Panc1 (cell line): ENCODE measurements around the gene ZSCAN10. TPM values are rescaled to one million over a fixed set of nuclear protein-coding genes. Genes with fewer than 3 reads are reported as not detected.
"Not testable (repeated sequence)": the region's sequence is repeated elsewhere in the genome, so short reads cannot be mapped to it uniquely, and the experiment has no call there.

Experiments used
- ATAC-seq: fragments of 200-7000 bp; cut with Tn5 transposase; 2 replicates; pipeline ENCODE4 v1.9.1; 2020; ENCODE audit warnings: mild to moderate bottlenecking, moderate library complexity
- BruUV-seq: library from RNA; stranded (reverse); fragments of 400-500 nt; replicated peaks from 2 replicates; lab custom pipeline; 2021; lab: Mats Ljungman, UMichigan
- CTCF ChIA-PET: fragments of 300-600 bp; sonication (Branson Sonifier 250); formaldehyde crosslinking; loops from one replicate; lab custom pipeline; 2022; ENCODE audit warnings: antibody characterized with exemption; lab: Charles Lee
- POLR2A ChIA-PET: fragments of 300-600 bp; sonication (Branson Sonifier 250); formaldehyde crosslinking; loops from one replicate; lab custom pipeline; 2022; ENCODE audit warnings: antibody characterized with exemption; lab: Charles Lee
- DNase-seq: peaks from one replicate; pipeline ENCODE4 v3.0.0-alpha.2; 2010; ENCODE audit warnings: low read depth, low spot score
- H3K27ac ChIP-seq: 2 replicates; pipeline ENCODE4 v1.5.1; 2011; ENCODE audit warnings: mild to moderate bottlenecking, low read length, inconsistent platforms
- H3K27me3 ChIP-seq: fragments of 200-500 bp; sonication (Bioruptor generic); 2 replicates; pipeline ENCODE4 v1.6.0; 2014; ENCODE audit warnings: low read length, inconsistent platforms; ENCODE audit not compliant: control insufficient read depth, insufficient read depth
- H3K36me3 ChIP-seq: fragments of 200-500 bp; sonication (Bioruptor generic); 2 replicates; pipeline ENCODE4 v1.5.1; 2014; ENCODE audit warnings: inconsistent platforms, mild to moderate bottlenecking, low read length, moderate library complexity; ENCODE audit not compliant: control insufficient read depth, insufficient read depth
- H3K4me1 ChIP-seq: 2 replicates; pipeline ENCODE4 v1.5.1; 2011; ENCODE audit warnings: inconsistent platforms, mild to moderate bottlenecking, low read length, moderate library complexity; ENCODE audit not compliant: control insufficient read depth, insufficient read depth
- H3K4me3 ChIP-seq, 2 experiments: 2 replicates each; pipeline ENCODE4 v1.5.1; 2011 to 2012; ENCODE audit warnings: low read depth in 2 of 2, low read length in 2 of 2, mild to moderate bottlenecking in 2 of 2, inconsistent platforms in 1 of 2, moderate library complexity in 1 of 2
- H3K9me3 ChIP-seq: fragments of 200-500 bp; sonication (Bioruptor generic); 2 replicates; pipeline ENCODE4 v1.5.1; 2014; ENCODE audit warnings: low read depth, mild to moderate bottlenecking, inconsistent platforms, low read length, moderate library complexity; ENCODE audit not compliant: control insufficient read depth, insufficient read depth
- CTCF ChIP-seq: fragments of 450-650 bp; IDR thresholded peaks from 2 replicates; pipeline ENCODE4 v1.5.1; 2017; ENCODE audit warnings: mild to moderate bottlenecking
- POLR2AphosphoS5 ChIP-seq: IDR thresholded peaks from 2 replicates; pipeline ENCODE4 v1.6.1; 2012; ENCODE audit warnings: mild to moderate bottlenecking, low read depth, low read length, moderate library complexity
- SIN3A ChIP-seq: IDR thresholded peaks from 2 replicates; pipeline ENCODE4 v1.6.1; 2012; ENCODE audit warnings: low read depth, mild to moderate bottlenecking, low read length, moderate library complexity, borderline replicate concordance; ENCODE audit not compliant: insufficient read depth
- TCF7L2 ChIP-seq: IDR thresholded peaks from 2 replicates; pipeline ENCODE4 v1.6.1; 2011; ENCODE audit warnings: mild to moderate bottlenecking, low read depth, low read length, inconsistent platforms
- in situ Hi-C: cut with HindIII; loops from 2 replicates; pipeline ENCODE4 v1.10.0; 2016; ENCODE audit warnings: low sequenced_read_pairs, low pct_unique_long_range_greater_than_20kb
- intact Hi-C: fragments of 100-400 bp; cut with micrococcal nuclease; formaldehyde crosslinking; loops from one replicate; pipeline ENCODE4 v1.10.0; 2022; ENCODE audit not compliant: unreplicated experiment
- total RNA-seq: library from RNA; stranded (reverse); gene quantifications from one replicate; pipeline ENCODE4 v1.2.1, GENCODE V29; 2021; ENCODE audit not compliant: unreplicated experiment
- TF ChIP-seq, protein P1 (sequence below), 2 experiments: IDR thresholded peaks; 2 replicates each; pipeline ENCODE4 v1.6.1; 2011 to 2012; ENCODE audit warnings: low read depth in 2 of 2, control low read depth in 1 of 2, low read length in 1 of 2, mild to moderate bottlenecking in 1 of 2, moderate library complexity in 1 of 2; ENCODE audit not compliant: insufficient read depth in 1 of 2

Gene ZSCAN10
- total RNA-seq, 1 experiment from 2014 or later: 0.21 TPM

DNA sequence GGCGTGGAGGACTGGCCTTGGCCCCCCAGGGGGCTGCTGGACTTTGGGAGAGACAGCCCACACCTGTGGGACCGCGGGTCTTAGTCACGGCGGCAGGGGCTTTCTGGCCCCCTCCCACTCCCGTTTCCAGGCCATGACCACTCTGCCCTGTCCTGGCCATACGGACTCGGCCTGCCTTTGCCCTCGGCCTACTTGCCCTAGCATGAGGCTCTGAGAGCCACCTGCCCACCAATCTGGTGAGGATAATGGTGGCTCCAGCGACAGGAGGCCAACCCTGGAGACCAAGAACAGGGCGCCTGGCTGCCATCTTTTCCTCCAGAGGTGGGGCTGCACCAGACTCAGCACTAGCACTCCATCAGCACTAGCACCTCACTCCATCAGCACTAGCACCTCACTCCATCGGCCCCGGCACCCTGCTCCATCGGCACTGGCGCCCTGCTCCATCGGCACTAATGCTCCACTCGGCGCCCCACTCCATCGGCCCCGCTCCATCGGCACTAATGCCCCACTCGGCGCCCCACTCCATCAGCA lies 42.8 kb upstream of the ZSCAN10 start:
- no peaks in the 10 kb centered on the region for H3K4me1 ChIP-seq
- no peak overlapping the region for H3K27ac ChIP-seq
- no peak for ATAC-seq
- DNase-seq: no peak
- intact Hi-C loops (no loop called here), in situ Hi-C loops (no loop called here)
- no peaks in the 10 kb centered on the region for H3K27me3 ChIP-seq
- no TSS peak for BruUV-seq
- ChIA-PET POLR2A (no interaction called here), CTCF (no interaction called here)
- no peaks in the 10 kb centered on the region for H3K9me3 ChIP-seq
- no peaks in the 10 kb centered on the region for H3K36me3 ChIP-seq
- TF ChIP-seq CTCF (no peak), TCF7L2 (no peak), SIN3A (no peak), POLR2AphosphoS5 (no peak)
- TF ChIP-seq, protein P1, sequence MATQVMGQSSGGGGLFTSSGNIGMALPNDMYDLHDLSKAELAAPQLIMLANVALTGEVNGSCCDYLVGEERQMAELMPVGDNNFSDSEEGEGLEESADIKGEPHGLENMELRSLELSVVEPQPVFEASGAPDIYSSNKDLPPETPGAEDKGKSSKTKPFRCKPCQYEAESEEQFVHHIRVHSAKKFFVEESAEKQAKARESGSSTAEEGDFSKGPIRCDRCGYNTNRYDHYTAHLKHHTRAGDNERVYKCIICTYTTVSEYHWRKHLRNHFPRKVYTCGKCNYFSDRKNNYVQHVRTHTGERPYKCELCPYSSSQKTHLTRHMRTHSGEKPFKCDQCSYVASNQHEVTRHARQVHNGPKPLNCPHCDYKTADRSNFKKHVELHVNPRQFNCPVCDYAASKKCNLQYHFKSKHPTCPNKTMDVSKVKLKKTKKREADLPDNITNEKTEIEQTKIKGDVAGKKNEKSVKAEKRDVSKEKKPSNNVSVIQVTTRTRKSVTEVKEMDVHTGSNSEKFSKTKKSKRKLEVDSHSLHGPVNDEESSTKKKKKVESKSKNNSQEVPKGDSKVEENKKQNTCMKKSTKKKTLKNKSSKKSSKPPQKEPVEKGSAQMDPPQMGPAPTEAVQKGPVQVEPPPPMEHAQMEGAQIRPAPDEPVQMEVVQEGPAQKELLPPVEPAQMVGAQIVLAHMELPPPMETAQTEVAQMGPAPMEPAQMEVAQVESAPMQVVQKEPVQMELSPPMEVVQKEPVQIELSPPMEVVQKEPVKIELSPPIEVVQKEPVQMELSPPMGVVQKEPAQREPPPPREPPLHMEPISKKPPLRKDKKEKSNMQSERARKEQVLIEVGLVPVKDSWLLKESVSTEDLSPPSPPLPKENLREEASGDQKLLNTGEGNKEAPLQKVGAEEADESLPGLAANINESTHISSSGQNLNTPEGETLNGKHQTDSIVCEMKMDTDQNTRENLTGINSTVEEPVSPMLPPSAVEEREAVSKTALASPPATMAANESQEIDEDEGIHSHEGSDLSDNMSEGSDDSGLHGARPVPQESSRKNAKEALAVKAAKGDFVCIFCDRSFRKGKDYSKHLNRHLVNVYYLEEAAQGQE (IDR thresholded peaks at IDR 0.05; ENCODE audit: insufficient read depth in 1 of 2, low read depth in 2 of 2, low read length in 1 of 2): no peak
- H3K4me3 ChIP-seq: no peak overlapping the region

GRCh38 chr16:3140603-3141427 lies 41.7 kb upstream of the ZSCAN10 start:
- TF ChIP-seq TCF7L2 (no peak), SIN3A (no peak), POLR2AphosphoS5 (no peak), CTCF (no peak)
- TF ChIP-seq, protein P1 (IDR thresholded peaks at IDR 0.05; ENCODE audit: insufficient read depth in 1 of 2, low read depth in 2 of 2, low read length in 1 of 2): no peak
- Histone ChIP-seq H3K36me3 (no peaks in the 10 kb centered on the region), H3K4me3 (no peak overlapping the region), H3K27me3 (no peaks in the 10 kb centered on the region), H3K27ac (no peak overlapping the region), H3K9me3 (no peaks in the 10 kb centered on the region), H3K4me1 (peaks cover 4% of the 10 kb centered on the region; the same call in 1 of the 2 replicates)
- in situ Hi-C loops: no loop called here
- DNase-seq (no peak), ATAC-seq (no peak)
- POLR2A ChIA-PET: no interaction called here
- no TSS peak for BruUV-seq
- intact Hi-C loops: no loop called here
- CTCF ChIA-PET: no interaction called here

DNA sequence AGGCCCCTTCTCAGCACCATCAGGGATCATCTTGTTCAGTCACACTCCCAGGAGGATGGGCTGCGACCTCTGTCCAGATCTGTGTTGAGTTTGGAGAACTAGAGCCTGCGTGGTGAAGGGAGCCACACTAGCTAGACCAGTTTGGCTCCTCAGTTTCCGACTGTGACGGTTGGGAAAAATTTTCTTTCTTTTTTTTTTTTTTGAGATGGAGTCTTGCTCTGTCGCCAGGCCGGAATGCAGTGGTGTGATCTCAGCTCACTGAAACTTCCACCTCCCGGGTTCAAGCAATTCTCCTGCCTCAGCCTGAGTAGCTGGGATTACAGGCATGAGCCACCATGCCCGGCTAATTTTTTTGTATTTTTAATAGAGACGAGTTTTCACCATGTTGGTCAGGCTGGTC lies 40.5 kb upstream of the ZSCAN10 start:
- not testable (repeated sequence) for H3K4me1 ChIP-seq

More for the DNA sequence above, 40.5 kb upstream of the ZSCAN10 start:
- ATAC-seq, in situ Hi-C loops, H3K9me3 ChIP-seq, CTCF ChIA-PET, H3K27me3 ChIP-seq, DNase-seq, BruUV-seq, POLR2A ChIA-PET, H3K27ac ChIP-seq, intact Hi-C loops, H3K36me3 ChIP-seq, H3K4me3 ChIP-seq: not testable (repeated sequence)
